ENCODE data around the gene TRA2A.

- TF ChIP-seq GATA2 (IDR thresholded peaks at IDR 0.05; ENCODE audit: low read depth, low read length) (no peak), GATA3 (IDR thresholded peaks at IDR 0.05; ENCODE audit: low read depth, low read length) (no peak)
Measured at GRCh38 chr7:23523486-23524075, 8.2 kb downstream of the TRA2A start.

Data from SH-SY5Y (cell line).